Fibroblast of skin of back (primary cell): ENCODE measurements around the gene RHOBTB1.

Experiments used
- DNase-seq: peaks from one replicate; pipeline ENCODE4 v3.0.0-alpha.2; 2013

Gene RHOBTB1

GRCh38 chr10:60905580-60905979 lies 38.4 kb downstream of the RHOBTB1 start:
- peak; percentile 32 for DNase-seq

GRCh38 chr10:60903096-60903495 lies 40.9 kb downstream of the RHOBTB1 start:
- DNase-seq: no peak

- DNase-seq: no peak
These were observed 42.3 kb downstream of the RHOBTB1 start for GRCh38 chr10:60901561-60902235.

GRCh38 chr10:60899266-60899665 lies 44.7 kb downstream of the RHOBTB1 start:
- DNase-seq: no peak

GRCh38 chr10:60898321-60898720 lies 45.7 kb downstream of the RHOBTB1 start:
- DNase-seq: peak; percentile 34

GRCh38 chr10:60896810-60897209 lies 47.2 kb downstream of the RHOBTB1 start:
- DNase-seq: peak; percentile 35

GRCh38 chr10:60896033-60896432 lies 48.0 kb downstream of the RHOBTB1 start:
- DNase-seq: peak; percentile 79

GRCh38 chr10:60894786-60895185 lies 49.2 kb downstream of the RHOBTB1 start:
- DNase-seq: no peak

- no peak for DNase-seq
These were observed 50.8 kb downstream of the RHOBTB1 start for GRCh38 chr10:60893231-60893630.

- DNase-seq: no peak
These were observed 51.4 kb downstream of the RHOBTB1 start for GRCh38 chr10:60892571-60892970.

GRCh38 chr10:60890811-60891210 lies 53.2 kb downstream of the RHOBTB1 start:
- DNase-seq: no peak

- DNase-seq: peak; percentile 21
These were observed 60.8 kb downstream of the RHOBTB1 start for GRCh38 chr10:60883187-60883586.

GRCh38 chr10:60878224-60878623 lies 65.8 kb downstream of the RHOBTB1 start:
- DNase-seq: no peak

- DNase-seq: no peak
These were observed 66.2 kb downstream of the RHOBTB1 start for GRCh38 chr10:60877777-60878120.

GRCh38 chr10:60877061-60877776 lies 66.8 kb downstream of the RHOBTB1 start:
- DNase-seq: no peak

- no peak for DNase-seq
These were observed 70.2 kb downstream of the RHOBTB1 start for GRCh38 chr10:60873758-60874157.

- no peak for DNase-seq
These were observed 71.5 kb downstream of the RHOBTB1 start for GRCh38 chr10:60872451-60872850.

- no peak for DNase-seq
These were observed 72.8 kb downstream of the RHOBTB1 start for GRCh38 chr10:60871215-60871614.

- DNase-seq: no peak
These were observed 73.2 kb downstream of the RHOBTB1 start for GRCh38 chr10:60870803-60871202.

- DNase-seq: no peak
These were observed 73.6 kb downstream of the RHOBTB1 start for GRCh38 chr10:60870416-60870728.

GRCh38 chr10:60869652-60870415 lies 74.2 kb downstream of the RHOBTB1 start:
- DNase-seq: no peak

GRCh38 chr10:60868946-60869345 lies 75.0 kb downstream of the RHOBTB1 start:
- no peak for DNase-seq

GRCh38 chr10:60865198-60865783 lies 78.7 kb downstream of the RHOBTB1 start:
- no peak for DNase-seq
